Keratinocyte (primary cell): ENCODE measurements around the gene CACNA2D1. TPM values are rescaled to one million over a fixed set of nuclear protein-coding genes. Genes with fewer than 3 reads are reported as not detected.

Source experiments
- DNase-seq: peaks from one replicate; pipeline ENCODE4 v3.0.0-alpha.2; 2011; ENCODE audit warnings: low read depth, missing footprints, low spot score
- FAIRE-seq: peaks from 2 replicates; lab custom pipeline; 2011; peaks lifted over from hg19 to GRCh38; lab: Jason Lieb, UNC
- H2AFZ ChIP-seq: 2 replicates; pipeline ENCODE4 v1.6.0; 2012; ENCODE audit warnings: low read length, control low read depth, inconsistent platforms; ENCODE audit not compliant: control insufficient read depth
- H3K27ac ChIP-seq: 2 replicates; pipeline ENCODE4 v1.5.1; 2011; ENCODE audit warnings: low read length; ENCODE audit not compliant: control insufficient read depth, insufficient read depth
- H3K27me3 ChIP-seq: 3 replicates; pipeline ENCODE4 v1.6.0; 2011; ENCODE audit warnings: low read length; ENCODE audit not compliant: control insufficient read depth, insufficient read depth; ENCODE audit errors: extremely low read depth
- H3K36me3 ChIP-seq, 2 experiments: 2 replicates in 1 of 2; 3 replicates in 1 of 2; pipeline ENCODE4 v1.5.1; 2011; ENCODE audit warnings: low read length in 2 of 2, mild to moderate bottlenecking in 1 of 2; ENCODE audit not compliant: control insufficient read depth in 2 of 2, insufficient read depth in 2 of 2; ENCODE audit errors: extremely low read depth in 1 of 2
- H3K4me1 ChIP-seq: 3 replicates; pipeline ENCODE4 v1.5.1; 2011; ENCODE audit warnings: low read length; ENCODE audit not compliant: control insufficient read depth, insufficient read depth; ENCODE audit errors: extremely low read depth
- H3K4me2 ChIP-seq: 3 replicates; pipeline ENCODE4 v1.6.0; 2011; ENCODE audit warnings: low read depth, low read length; ENCODE audit not compliant: control insufficient read depth, insufficient read depth; ENCODE audit errors: extremely low read depth
- H3K4me3 ChIP-seq, 3 experiments: fragments of 200-600 bp in 1 of 3; sonication (generic) in 1 of 3; 2 replicates in 2 of 3; 3 replicates in 1 of 3; pipeline ENCODE4 v1.5.1; 2011 to 2016; ENCODE audit warnings: low read length in 3 of 3, mild to moderate bottlenecking in 3 of 3, control low read depth in 2 of 3, inconsistent platforms in 1 of 3, low read depth in 1 of 3, mixed read lengths in 1 of 3, mixed run types in 1 of 3, moderate library complexity in 1 of 3; ENCODE audit not compliant: control insufficient read depth in 2 of 3, insufficient read depth in 2 of 3; ENCODE audit errors: extremely low read depth in 1 of 3
- H3K79me2 ChIP-seq: 2 replicates; pipeline ENCODE4 v1.6.0; 2012; ENCODE audit warnings: low read length; ENCODE audit not compliant: control insufficient read depth, insufficient read depth
- H3K9ac ChIP-seq: 3 replicates; pipeline ENCODE4 v1.6.0; 2011; ENCODE audit warnings: low read length; ENCODE audit not compliant: control insufficient read depth, insufficient read depth; ENCODE audit errors: extremely low read depth
- H3K9me1 ChIP-seq: 3 replicates; pipeline ENCODE4 v1.6.0; 2011; ENCODE audit warnings: low read length; ENCODE audit not compliant: control insufficient read depth, insufficient read depth; ENCODE audit errors: extremely low read depth
- H3K9me3 ChIP-seq: 2 replicates; pipeline ENCODE4 v1.5.1; 2012; ENCODE audit warnings: low read depth, low read length; ENCODE audit not compliant: control insufficient read depth
- H4K20me1 ChIP-seq: 3 replicates; pipeline ENCODE4 v1.6.0; 2011; ENCODE audit warnings: low read length; ENCODE audit not compliant: control insufficient read depth, insufficient read depth; ENCODE audit errors: extremely low read depth
- CTCF ChIP-seq, 3 experiments: IDR thresholded peaks in 1 of 3; conservative IDR thresholded peaks in 1 of 3; optimal IDR thresholded peaks in 1 of 3; 2 replicates in 2 of 3; 3 replicates in 1 of 3; pipeline versions ENCODE3 to v1.5.1; 2011; ENCODE audit warnings: low read length in 3 of 3, mild to moderate bottlenecking in 3 of 3, moderate library complexity in 2 of 3, control low read depth in 1 of 3, inconsistent platforms in 1 of 3; ENCODE audit not compliant: insufficient read depth in 2 of 3; ENCODE audit errors: extremely low read depth in 1 of 3
- EZH2 ChIP-seq: IDR thresholded peaks from one replicate; pipeline ENCODE4 v1.6.1; 2012; ENCODE audit warnings: inconsistent platforms, mild to moderate bottlenecking, low read length, moderate library complexity
- dilution Hi-C: fragments of 300-500 bp; cut with MboI; formaldehyde crosslinking; loops from one replicate; pipeline ENCODE4 v1.7.0; 2020; ENCODE audit warnings: low sequenced_read_pairs; ENCODE audit not compliant: extremely low pct_ligation_motif_present
- polyA plus RNA-seq, 5 experiments: library from polyadenylated mRNA; depleted of rRNA in 3 of 5; stranded (reverse) in 3 of 5; stranded (forward) in 1 of 5; unstranded in 1 of 5; fragments of >200 nt; gene quantifications; 1 replicate in 1 of 5; 2 replicates in 3 of 5; 3 replicates in 1 of 5; pipeline versions ENCODE4 v1.2.1 to v1.2.3, GENCODE V29; 2011 to 2012; ENCODE audit warnings: missing spikeins in 2 of 5, low read depth in 1 of 5, low replicate concordance in 1 of 5

CACNA2D1 gene
- polyA plus RNA-seq, 1 donor (not counting 4 experiments of a cell fraction or from before 2014, with no cell fraction given) = 1.8 TPM

- H3K27ac ChIP-seq = no peak overlapping the region
- no peak for TF ChIP-seq EZH2
- no peak for TF ChIP-seq CTCF (optimal IDR thresholded peaks at IDR 0.05 in 1 of 3, IDR thresholded peaks at IDR 0.05 in 1 of 3, conservative IDR thresholded peaks at IDR 0.05 in 1 of 3; ENCODE audit: extremely low read depth in 1 of 3, insufficient read depth in 2 of 3, low read length in 3 of 3)
- dilution Hi-C loops = no loop called here
- no peak overlapping the region for H2AFZ ChIP-seq
- no peak overlapping the region for H3K4me2 ChIP-seq
- DNase-seq (no peak), FAIRE-seq (no peak)
- H3K79me2 ChIP-seq = no peaks in the 10 kb centered on the region
- no peaks in the 10 kb centered on the region for H4K20me1 ChIP-seq
- H3K9me3 ChIP-seq = no peaks in the 10 kb centered on the region
- H3K36me3 ChIP-seq = no peaks in the 10 kb centered on the region
- H3K4me3 ChIP-seq = no peak overlapping the region
- no peak overlapping the region for H3K9ac ChIP-seq
- H3K4me1 ChIP-seq = no peaks in the 10 kb centered on the region
- no peaks in the 10 kb centered on the region for H3K27me3 ChIP-seq
- H3K9me1 ChIP-seq = no peaks in the 10 kb centered on the region
Measured at GRCh38 chr7:82156893-82157292, 286.7 kb downstream of the CACNA2D1 start.

- Histone ChIP-seq H3K4me2 (no peak overlapping the region), H3K27me3 (no peaks in the 10 kb centered on the region), H3K36me3 (no peaks in the 10 kb centered on the region), H3K9ac (no peak overlapping the region), H3K9me3 (no peaks in the 10 kb centered on the region), H3K79me2 (no peaks in the 10 kb centered on the region), H3K4me3 (no peak overlapping the region), H3K27ac (no peak overlapping the region), H3K9me1 (no peaks in the 10 kb centered on the region), H4K20me1 (no peaks in the 10 kb centered on the region), H2AFZ (no peak overlapping the region), H3K4me1 (no peaks in the 10 kb centered on the region)
- FAIRE-seq (no peak), DNase-seq (no peak)
- TF ChIP-seq CTCF (optimal IDR thresholded peaks at IDR 0.05 in 1 of 3, IDR thresholded peaks at IDR 0.05 in 1 of 3, conservative IDR thresholded peaks at IDR 0.05 in 1 of 3; ENCODE audit: extremely low read depth in 1 of 3, insufficient read depth in 2 of 3, low read length in 3 of 3) (no peak), EZH2 (no peak)
- dilution Hi-C loops = no loop called here
Measured at GRCh38 chr7:82156168-82156567, 287.4 kb downstream of the CACNA2D1 start.
